ENCODE results near the gene FHOD3. TPM values are rescaled to one million over a fixed set of nuclear protein-coding genes. Genes with fewer than 3 reads are reported as not detected.
A peak's percentile ranks its signal among the peaks of the same experiment; 100 is the strongest.

The FHOD3 gene
- polyA plus RNA-seq, 1 donor: 42.9 TPM

GRCh38 chr18:36638224-36638623 is 340.7 kb downstream of the FHOD3 start:
- no peak for DNase-seq

DNA sequence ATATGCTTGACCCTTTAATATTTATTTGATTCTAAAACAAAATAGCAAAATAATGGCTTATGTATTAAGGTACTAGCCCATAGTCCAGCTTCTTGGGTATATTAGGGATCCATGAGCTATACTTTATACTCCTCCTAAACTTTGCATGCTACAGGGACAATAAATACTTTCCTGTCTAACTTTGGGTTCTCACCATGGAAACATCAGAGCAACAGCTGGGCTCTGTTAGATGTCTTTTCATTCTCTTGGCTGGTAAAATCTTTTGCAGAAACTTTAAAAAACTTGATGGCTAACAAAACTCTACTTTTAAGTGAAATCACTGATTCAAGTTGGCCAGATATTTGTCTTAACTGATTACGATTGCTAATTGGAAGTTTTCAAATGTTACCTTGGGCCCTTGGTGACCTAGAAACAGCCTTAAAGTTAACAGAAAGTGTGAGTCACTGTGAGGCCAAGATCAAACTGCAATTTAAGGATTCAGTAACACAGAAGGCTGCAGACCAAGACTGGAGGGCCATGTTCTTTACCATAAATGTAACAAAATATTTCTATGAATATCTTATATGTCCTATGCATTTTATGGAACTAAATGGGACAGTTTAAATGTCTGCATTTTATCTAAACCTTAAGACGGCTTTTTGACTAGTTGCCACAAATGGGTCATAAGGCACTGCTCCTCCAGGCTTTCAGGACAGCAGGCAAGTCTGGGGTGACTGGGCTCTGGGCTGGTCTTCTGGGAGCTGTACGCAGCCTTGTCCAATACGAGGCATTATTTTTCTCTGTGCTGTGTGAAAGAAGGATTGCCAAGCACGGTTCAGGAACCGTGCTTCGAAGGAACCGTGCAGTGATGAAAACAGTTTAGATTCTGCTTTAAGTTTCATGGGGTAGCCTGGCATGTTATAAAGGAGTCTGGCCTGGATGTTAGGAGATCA is 342.8 kb downstream of the FHOD3 start:
- DNase-seq: peak; percentile 16

- DNase-seq: no peak
Measured at GRCh38 chr18:36643061-36643460, 345.5 kb downstream of the FHOD3 start.

- DNase-seq: no peak
Measured at GRCh38 chr18:36648803-36649202, 351.3 kb downstream of the FHOD3 start.

- no peak for DNase-seq
Measured at GRCh38 chr18:36649205-36649604, 351.7 kb downstream of the FHOD3 start.

GRCh38 chr18:36650266-36650665 is 352.8 kb downstream of the FHOD3 start:
- DNase-seq: no peak

GRCh38 chr18:36650906-36651305 is 353.4 kb downstream of the FHOD3 start:
- DNase-seq: no peak

GRCh38 chr18:36652503-36652902 is 355.0 kb downstream of the FHOD3 start:
- DNase-seq: no peak

- no peak for DNase-seq
Measured at GRCh38 chr18:36653141-36653869, 355.8 kb downstream of the FHOD3 start.

GRCh38 chr18:36653870-36654269 is 356.4 kb downstream of the FHOD3 start:
- no peak for DNase-seq

- no peak for DNase-seq
Measured at GRCh38 chr18:36655074-36655473, 357.6 kb downstream of the FHOD3 start.

GRCh38 chr18:36655930-36656329 is 358.4 kb downstream of the FHOD3 start:
- DNase-seq: no peak

GRCh38 chr18:36658611-36659010 is 361.1 kb downstream of the FHOD3 start:
- no peak for DNase-seq

- DNase-seq: no peak
Measured at GRCh38 chr18:36660311-36660710, 362.8 kb downstream of the FHOD3 start.

- DNase-seq: no peak
Measured at GRCh38 chr18:36661999-36662398, 364.5 kb downstream of the FHOD3 start.

DNA sequence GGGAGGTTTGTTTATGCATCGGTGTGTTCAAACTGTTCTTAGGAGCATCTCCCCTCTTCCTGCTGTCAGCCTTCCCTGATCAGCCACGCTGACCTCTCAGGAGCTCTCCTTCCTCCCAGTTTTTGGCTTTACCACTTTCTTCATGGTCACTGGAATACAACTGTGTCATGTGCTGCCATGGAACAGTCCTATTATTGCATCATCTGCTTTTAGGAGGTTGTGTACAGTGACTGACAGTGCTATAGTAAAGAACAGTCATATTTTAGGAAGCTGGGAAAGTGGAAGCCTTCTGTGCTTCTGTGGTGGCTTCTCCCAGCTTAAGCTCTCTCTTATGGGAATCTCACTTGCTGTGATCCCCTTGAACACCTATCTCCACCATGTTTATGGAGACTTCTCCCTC is 365.8 kb downstream of the FHOD3 start:
- no peak for DNase-seq

GRCh38 chr18:36665952-36666351 is 368.4 kb downstream of the FHOD3 start:
- DNase-seq: no peak

DNA sequence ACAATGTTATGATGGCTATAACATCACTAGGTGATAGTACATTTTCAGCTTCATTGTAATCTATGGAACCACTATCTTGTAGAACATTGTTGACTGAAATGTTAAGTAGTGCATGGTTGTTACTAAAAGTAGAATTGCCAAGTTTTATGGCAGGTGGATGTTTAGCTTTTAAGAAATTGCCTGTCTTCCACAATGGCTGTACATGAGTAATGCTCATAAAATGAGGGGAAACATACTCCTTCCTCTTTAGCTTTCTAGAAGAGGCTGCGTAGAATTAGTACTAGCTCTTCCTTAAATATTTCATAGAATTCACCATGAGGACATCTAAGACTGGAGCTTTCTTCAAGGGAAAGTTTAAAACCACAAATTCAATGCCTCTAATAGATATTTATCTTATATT is 370.3 kb downstream of the FHOD3 start:
- no peak for DNase-seq

DNA sequence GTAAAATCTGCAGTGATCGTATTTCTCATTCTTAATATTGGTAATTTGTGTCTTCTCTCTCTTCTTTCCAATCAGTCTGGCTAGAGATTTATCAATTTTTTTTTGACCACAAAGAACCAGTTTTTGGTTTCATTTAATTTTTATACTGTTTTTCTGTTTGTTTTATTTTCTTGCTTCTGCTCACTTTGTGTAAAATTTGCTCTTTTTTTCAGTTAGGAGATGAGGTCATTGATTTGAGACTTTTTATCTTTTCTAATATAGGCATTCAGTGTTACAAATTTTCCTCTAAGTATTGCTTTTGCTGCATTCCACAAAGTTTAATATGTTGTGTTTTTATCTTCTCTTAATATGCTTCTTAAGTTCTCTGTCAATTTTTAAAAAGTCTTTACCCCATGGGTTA is 370.8 kb downstream of the FHOD3 start:
- no peak for DNase-seq

- DNase-seq: no peak
Measured at GRCh38 chr18:36672437-36673344, 375.2 kb downstream of the FHOD3 start.

- no peak for DNase-seq
Measured at GRCh38 chr18:36673452-36673851, 375.9 kb downstream of the FHOD3 start.

DNA sequence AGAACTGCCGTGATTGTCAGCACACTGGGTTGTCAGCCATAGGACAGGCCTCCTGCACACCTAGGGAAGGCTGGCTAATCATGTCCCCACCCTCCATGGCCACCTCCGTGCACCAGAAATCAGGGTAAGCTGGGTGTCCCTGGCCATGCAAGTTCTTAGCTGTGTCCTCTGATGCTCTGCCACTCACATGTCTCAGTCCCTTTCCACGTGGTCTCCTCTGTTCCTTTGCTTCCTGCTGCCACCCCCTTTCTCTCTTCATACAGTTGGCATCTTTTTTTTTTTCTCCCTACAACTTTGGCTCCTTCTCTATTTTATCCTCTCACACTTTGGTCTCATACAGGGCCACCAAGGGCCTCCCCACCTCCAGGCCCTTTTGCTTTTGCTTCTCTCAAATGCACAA is 377.6 kb downstream of the FHOD3 start:
- no peak for DNase-seq

- no peak for DNase-seq
Measured at GRCh38 chr18:36675542-36675941, 378.0 kb downstream of the FHOD3 start.
